HEK293 (cell line): Measurements from ENCODE around the gene CORO1C.

Experiments used
- CTCF ChIA-PET: fragments of 350-600 bp; formaldehyde crosslinking; extraction: SDS; loops from one replicate; lab custom pipeline; 2021; ENCODE audit warnings: antibody characterized with exemption; lab: Yijun Ruan, JAX
- POLR2A ChIA-PET: fragments of 300-600 bp; formaldehyde crosslinking; extraction: SDS; loops from one replicate; lab custom pipeline; 2020; ENCODE audit warnings: antibody characterized with exemption, inconsistent platforms; lab: Yijun Ruan, JAX
- H3K27ac ChIP-seq: fragments of 200-500 bp; sonication (Bioruptor generic); 2 replicates; pipeline ENCODE4 v1.5.1; 2014; ENCODE audit warnings: low read depth, low read length, control low read depth, inconsistent platforms; ENCODE audit errors: extremely low read depth
- H3K36me3 ChIP-seq, 2 experiments: fragments of 200-500 bp in 1 of 2; sonication (Bioruptor generic) in 1 of 2; 1 replicate in 1 of 2; 2 replicates in 1 of 2; pipeline ENCODE4 v1.5.1; 2014 to 2017; ENCODE audit warnings: inconsistent platforms in 2 of 2, low read length in 2 of 2; ENCODE audit not compliant: control insufficient read depth in 2 of 2, insufficient read depth in 1 of 2
- H3K4me1 ChIP-seq: fragments of 200-500 bp; sonication (Bioruptor generic); 2 replicates; pipeline ENCODE4 v1.5.1; 2014; ENCODE audit warnings: mild to moderate bottlenecking, low read length, inconsistent platforms; ENCODE audit not compliant: control insufficient read depth, insufficient read depth
- H3K4me3 ChIP-seq: 2 replicates; pipeline ENCODE4 v1.5.1; 2011; ENCODE audit warnings: low read depth, mild to moderate bottlenecking, control low read depth, low read length, moderate library complexity
- H3K9me3 ChIP-seq: fragments of 200-500 bp; sonication (Bioruptor generic); 2 replicates; pipeline ENCODE4 v1.5.1; 2014; ENCODE audit warnings: low read depth, low read length, inconsistent platforms; ENCODE audit not compliant: control insufficient read depth, insufficient read depth
- HOXC10 ChIP-seq: sonication (generic); formaldehyde crosslinking; IDR thresholded peaks from 2 replicates; pipeline ENCODE4 v1.8.1; 2023; ENCODE audit warnings: mild to moderate bottlenecking, missing genetic modification reagents
- MEIS1 ChIP-seq: sonication (generic); formaldehyde crosslinking; IDR thresholded peaks from 2 replicates; pipeline ENCODE4 v1.8.1; 2022; ENCODE audit warnings: missing genetic modification reagents, mild to moderate bottlenecking, borderline replicate concordance
- MYNN ChIP-seq: fragments of 450-650 bp; formaldehyde crosslinking; IDR thresholded peaks from 2 replicates; pipeline ENCODE4 v1.5.1; 2016; ENCODE audit warnings: missing biosample characterization, missing genetic modification characterization, borderline replicate concordance
- SP3 ChIP-seq: fragments of 450-650 bp; formaldehyde crosslinking; IDR thresholded peaks from 2 replicates; pipeline ENCODE4 v1.5.1; 2016; ENCODE audit warnings: missing biosample characterization, missing genetic modification characterization
- TCF7L2 ChIP-seq: IDR thresholded peaks from 2 replicates; pipeline ENCODE4 v1.6.1; 2011; ENCODE audit warnings: low read depth, mild to moderate bottlenecking, inconsistent platforms, low read length, moderate library complexity, borderline replicate concordance
- ZFHX2 ChIP-seq: fragments of 450-650 bp; formaldehyde crosslinking; conservative IDR thresholded peaks from 2 replicates; pipeline ENCODE4 v1.5.1; 2016; ENCODE audit warnings: missing biosample characterization, missing genetic modification characterization
- ZFP3 ChIP-seq: fragments of 450-650 bp; formaldehyde crosslinking; IDR thresholded peaks from 2 replicates; pipeline ENCODE4 v1.5.1; 2016; ENCODE audit warnings: low read depth, missing biosample characterization, missing genetic modification characterization
- ZFP69B ChIP-seq: fragments of 450-650 bp; formaldehyde crosslinking; IDR thresholded peaks from 2 replicates; pipeline ENCODE4 v1.5.1; 2016; ENCODE audit warnings: missing biosample characterization, missing genetic modification characterization
- ZNF112 ChIP-seq: fragments of 450-650 bp; formaldehyde crosslinking; IDR thresholded peaks from 2 replicates; pipeline ENCODE4 v1.5.0; 2017; ENCODE audit warnings: missing biosample characterization, missing genetic modification characterization
- ZNF114 ChIP-seq: fragments of 450-650 bp; formaldehyde crosslinking; IDR thresholded peaks from 2 replicates; pipeline ENCODE4 v1.5.0; 2017; ENCODE audit warnings: missing biosample characterization, missing genetic modification characterization
- ZNF202 ChIP-seq: fragments of 450-650 bp; formaldehyde crosslinking; IDR thresholded peaks from 2 replicates; pipeline ENCODE4 v1.5.1; 2016; ENCODE audit warnings: missing biosample characterization, missing genetic modification characterization, borderline replicate concordance
- ZNF223 ChIP-seq: fragments of 450-650 bp; formaldehyde crosslinking; IDR thresholded peaks from 2 replicates; pipeline ENCODE4 v1.5.1; 2016; ENCODE audit warnings: missing biosample characterization, missing genetic modification characterization
- ZNF248 ChIP-seq: fragments of 450-650 bp; formaldehyde crosslinking; IDR thresholded peaks from 2 replicates; pipeline ENCODE4 v1.5.1; 2017; ENCODE audit warnings: missing biosample characterization, missing genetic modification characterization
- ZNF26 ChIP-seq: fragments of 450-650 bp; formaldehyde crosslinking; IDR thresholded peaks from 2 replicates; pipeline ENCODE4 v1.5.1; 2016; ENCODE audit warnings: missing biosample characterization, missing genetic modification characterization
- ZNF280C ChIP-seq: fragments of 450-650 bp; formaldehyde crosslinking; IDR thresholded peaks from 2 replicates; pipeline ENCODE4 v1.5.1; 2016; ENCODE audit warnings: missing biosample characterization, missing genetic modification characterization
- ZNF48 ChIP-seq: fragments of 450-650 bp; formaldehyde crosslinking; IDR thresholded peaks from 2 replicates; pipeline ENCODE4 v1.5.1; 2016; ENCODE audit warnings: missing biosample characterization, missing genetic modification characterization
- ZNF658 ChIP-seq: fragments of 450-650 bp; formaldehyde crosslinking; IDR thresholded peaks from 2 replicates; pipeline ENCODE4; 2016; ENCODE audit warnings: missing biosample characterization, missing genetic modification characterization
- ZNF692 ChIP-seq: fragments of 450-650 bp; formaldehyde crosslinking; IDR thresholded peaks from 2 replicates; pipeline ENCODE4 v1.5.1; 2016; ENCODE audit warnings: missing biosample characterization, missing genetic modification characterization
- ZSCAN18 ChIP-seq: fragments of 450-650 bp; formaldehyde crosslinking; IDR thresholded peaks from 2 replicates; pipeline ENCODE4 v1.5.1; 2016; ENCODE audit warnings: missing biosample characterization, missing genetic modification characterization
- ZSCAN23 ChIP-seq: fragments of 450-650 bp; formaldehyde crosslinking; IDR thresholded peaks from 2 replicates; pipeline ENCODE4 v1.5.1; 2016; ENCODE audit warnings: missing biosample characterization, missing genetic modification characterization
- ZXDB ChIP-seq: fragments of 450-650 bp; formaldehyde crosslinking; IDR thresholded peaks from 2 replicates; pipeline ENCODE4 v1.5.1; 2016; ENCODE audit warnings: missing biosample characterization, missing genetic modification characterization

The CORO1C gene

GRCh38 chr12:108670066-108670631 is 61.2 kb downstream of the CORO1C start:
- ChIA-PET POLR2A (no interaction called here), CTCF (interaction anchor here (1.0 to 16.2 kb wide), 3 partner anchors 52 to 132 kb away, joined by 3 to 254 read pairs (median 3); no protein-coding TSS in a partner anchor)
- no peak overlapping the region for H3K4me3 ChIP-seq
- H3K36me3 ChIP-seq = peaks cover 0 to 12% of the 10 kb centered on the region in 2 experiments; a peak in 2 of 3 replicates
- no peaks in the 10 kb centered on the region for H3K9me3 ChIP-seq
- H3K4me1 ChIP-seq = no peaks in the 10 kb centered on the region
- TF ChIP-seq ZSCAN18 = no peak
- peak; percentile 69; the same call in 1 of the 2 replicates for TF ChIP-seq ZFP69B
- TF ChIP-seq ZNF692 (tag by site-specific recombination) = peak; percentile 51; the same call in 1 of the 2 replicates
- no peak for TF ChIP-seq HOXC10 (CRISPR knock-in tag)
- no peak overlapping the region for H3K27ac ChIP-seq

- TF ChIP-seq MYNN = no peak
- no peak for TF ChIP-seq SP3 (tag by site-specific recombination)
- no peak for TF ChIP-seq MEIS1 (CRISPR knock-in tag)
- TF ChIP-seq ZNF26 = no peak
- no peak for TF ChIP-seq ZNF223
- no peak for TF ChIP-seq ZNF48
- no peak for TF ChIP-seq ZNF202 (tag by site-specific recombination)
- TF ChIP-seq TCF7L2 = no peak
- no peak for TF ChIP-seq ZFP69B
- TF ChIP-seq ZNF658 = no peak
- TF ChIP-seq ZNF114 (tag by site-specific recombination) = no peak
- TF ChIP-seq ZFHX2 (tag by site-specific recombination) = no peak
- CTCF ChIA-PET = interaction anchor here (0.6 to 16.2 kb wide), 2 partner anchors 134 to 315 kb away, joined by 3 to 254 read pairs; no protein-coding TSS in a partner anchor
- POLR2A ChIA-PET = interaction anchor here (0.6 to 0.8 kb wide), 2 partner anchors 12 to 441 kb away, joined by 3 to 4 read pairs; no protein-coding TSS in a partner anchor
- no peak overlapping the region for H3K4me3 ChIP-seq
- H3K27ac ChIP-seq = no peak overlapping the region
- H3K4me1 ChIP-seq = no peaks in the 10 kb centered on the region
- no peaks in the 10 kb centered on the region for H3K9me3 ChIP-seq
- H3K36me3 ChIP-seq = peaks cover 0 to 7% of the 10 kb centered on the region in 2 experiments; a peak in 2 of 3 replicates
These were observed 62.8 kb downstream of the CORO1C start for GRCh38 chr12:108668542-108668941.

- peaks cover 0 to 3% of the 10 kb centered on the region in 2 experiments; a peak in 2 of 3 replicates for H3K36me3 ChIP-seq
- H3K9me3 ChIP-seq = no peaks in the 10 kb centered on the region
- H3K4me3 ChIP-seq = no peak overlapping the region
- H3K4me1 ChIP-seq = no peaks in the 10 kb centered on the region
- POLR2A ChIA-PET = interaction anchor here (0.6 kb wide), 1 partner anchor 442 kb away, joined by 4 read pairs; no protein-coding TSS in a partner anchor
- no peak overlapping the region for H3K27ac ChIP-seq
- CTCF ChIA-PET = interaction anchor here (0.6 to 16.2 kb wide), 2 partner anchors 134 to 315 kb away, joined by 3 to 254 read pairs; no protein-coding TSS in a partner anchor
- TF ChIP-seq ZSCAN23 (tag by site-specific recombination) (no peak), ZNF112 (tag by site-specific recombination) (no peak), ZNF658 (no peak), ZFP3 (no peak), ZNF248 (no peak), ZNF280C (tag by site-specific recombination) (no peak), ZXDB (tag by site-specific recombination) (no peak)
These were observed 63.3 kb downstream of the CORO1C start for GRCh38 chr12:108668063-108668462.
